Measurements from ENCODE around the gene DEPP1.

Gene DEPP1

DNA sequence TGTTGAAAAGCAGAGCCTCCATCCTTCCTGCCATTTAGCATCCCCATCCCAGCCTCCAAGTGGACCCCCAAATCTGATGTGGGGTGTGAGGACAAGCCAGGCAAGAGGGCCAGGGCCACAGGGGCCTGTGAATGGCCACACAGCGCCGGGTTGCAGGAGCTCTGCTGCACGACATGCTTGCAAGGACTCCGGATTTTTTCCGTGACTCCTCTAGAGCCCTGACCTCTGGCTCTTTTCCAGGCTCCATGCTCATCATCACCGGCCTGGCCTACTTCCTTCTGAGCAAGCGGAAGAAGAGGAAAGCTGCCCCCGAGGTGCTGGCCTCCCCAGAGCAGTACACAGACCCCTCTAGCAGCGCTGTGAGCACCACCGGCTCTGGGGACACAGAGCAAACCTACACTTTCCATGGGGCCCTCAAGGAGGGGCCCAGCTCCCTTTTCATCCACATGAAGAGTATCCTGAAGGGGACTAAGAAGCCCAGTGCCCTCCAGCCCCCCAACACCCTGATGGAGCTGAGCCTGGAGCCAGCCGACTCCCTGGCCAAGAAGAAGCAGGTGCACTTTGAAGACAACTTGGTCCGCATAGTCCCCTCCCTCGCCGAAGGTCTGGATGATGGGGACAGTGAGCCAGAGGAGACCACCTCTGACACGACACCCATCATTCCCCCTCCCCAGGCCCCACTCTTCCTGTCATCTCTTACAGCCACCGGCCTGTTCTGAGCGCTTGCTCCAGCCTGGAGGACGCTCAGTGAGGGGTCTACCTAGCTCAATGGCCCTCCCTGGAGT, 44.0 kb downstream of the DEPP1 start:
- no peak for DNase-seq (ENCODE audit: low read depth in 2 of 2, low spot score in 1 of 2)

DNA sequence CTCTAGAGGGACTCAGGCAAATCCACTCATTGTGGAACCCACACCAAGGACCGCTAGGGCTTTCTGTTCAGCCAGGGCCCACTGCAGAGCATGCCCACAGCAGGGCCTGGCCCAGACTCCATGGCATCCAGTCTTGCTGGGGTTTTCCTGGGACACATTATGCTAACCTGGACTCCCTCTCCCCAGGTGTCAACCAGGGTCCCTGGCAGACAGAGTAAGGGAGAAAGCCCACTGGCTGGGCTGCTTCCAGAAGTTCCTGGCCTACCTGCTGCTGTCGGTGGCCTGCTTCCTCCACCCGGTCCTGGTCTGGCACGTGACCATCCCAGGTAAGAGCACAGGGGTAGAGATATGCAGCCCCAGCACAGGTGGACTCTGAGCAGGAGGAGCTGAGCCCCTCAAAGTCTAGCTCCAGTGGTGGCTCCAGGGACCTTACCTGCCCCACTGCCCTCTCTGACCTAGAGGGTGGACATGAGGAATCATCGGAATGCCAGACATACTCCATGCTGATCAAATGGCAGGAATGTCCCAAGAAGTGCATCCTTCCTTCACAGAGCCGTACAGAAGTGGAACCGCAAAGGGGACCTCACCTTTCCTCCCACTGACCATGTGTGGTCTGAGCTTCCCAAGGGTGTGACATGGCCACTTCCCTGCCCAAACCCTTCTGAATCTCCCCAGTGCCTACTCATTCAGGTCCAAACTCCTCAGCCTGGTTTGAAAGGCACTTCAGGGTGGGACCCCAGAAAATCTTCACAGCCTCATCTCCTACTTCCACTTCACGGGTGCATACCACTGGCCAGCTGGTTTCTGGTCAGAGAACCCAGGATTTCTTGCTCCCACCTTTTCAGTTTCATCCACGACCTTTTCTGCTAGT, 44.9 kb downstream of the DEPP1 start:
- no peak for DNase-seq (ENCODE audit: low read depth in 2 of 2, low spot score in 1 of 2)

DNA sequence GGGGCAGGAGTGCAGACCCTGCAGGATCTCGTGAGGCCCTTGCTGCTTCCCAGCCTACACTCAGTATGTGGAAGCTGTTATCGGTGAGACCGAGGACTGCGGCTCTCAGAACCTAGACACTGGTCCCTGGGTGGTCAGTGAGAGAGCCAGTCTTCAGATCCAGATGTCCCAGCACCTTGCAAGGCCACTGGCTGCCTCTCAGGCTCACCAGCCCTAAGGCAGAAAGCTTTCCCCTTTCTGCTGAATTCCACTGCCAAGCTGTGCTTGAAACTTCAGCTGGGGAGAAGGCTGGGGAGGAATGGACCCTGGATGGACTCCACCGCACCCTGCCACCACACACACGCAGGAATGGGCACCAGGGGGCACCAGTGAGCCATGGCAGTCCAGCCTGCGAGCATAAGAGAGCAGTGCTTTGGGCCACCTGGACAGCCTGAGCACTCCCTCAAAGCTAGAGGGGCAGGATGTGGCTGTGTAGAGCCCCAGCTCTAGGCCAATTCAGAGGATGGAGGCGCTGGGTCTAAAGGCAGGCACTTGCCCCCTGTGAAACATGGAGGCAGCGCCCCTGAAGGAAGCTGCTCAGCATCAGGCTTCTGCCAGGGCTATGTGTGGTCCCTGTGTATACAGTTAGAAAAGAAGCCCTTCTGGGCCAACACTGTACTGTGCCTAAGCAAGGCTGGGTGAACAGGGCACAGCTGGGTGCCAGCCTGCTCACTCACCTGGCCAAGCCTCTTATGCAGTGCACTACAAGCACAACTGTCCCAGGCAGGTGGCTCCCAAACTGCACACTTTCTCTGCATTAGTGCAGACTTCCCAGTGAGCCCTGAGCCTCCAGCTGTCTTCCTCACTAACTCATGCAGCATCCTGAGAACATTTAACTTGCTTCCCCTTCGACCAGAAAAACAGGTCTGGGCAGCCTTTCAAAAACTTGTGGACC, 45.8 kb downstream of the DEPP1 start:
- peak; percentile 54 to 70 for DNase-seq (ENCODE audit: low read depth in 2 of 2, low spot score in 1 of 2)

DNA sequence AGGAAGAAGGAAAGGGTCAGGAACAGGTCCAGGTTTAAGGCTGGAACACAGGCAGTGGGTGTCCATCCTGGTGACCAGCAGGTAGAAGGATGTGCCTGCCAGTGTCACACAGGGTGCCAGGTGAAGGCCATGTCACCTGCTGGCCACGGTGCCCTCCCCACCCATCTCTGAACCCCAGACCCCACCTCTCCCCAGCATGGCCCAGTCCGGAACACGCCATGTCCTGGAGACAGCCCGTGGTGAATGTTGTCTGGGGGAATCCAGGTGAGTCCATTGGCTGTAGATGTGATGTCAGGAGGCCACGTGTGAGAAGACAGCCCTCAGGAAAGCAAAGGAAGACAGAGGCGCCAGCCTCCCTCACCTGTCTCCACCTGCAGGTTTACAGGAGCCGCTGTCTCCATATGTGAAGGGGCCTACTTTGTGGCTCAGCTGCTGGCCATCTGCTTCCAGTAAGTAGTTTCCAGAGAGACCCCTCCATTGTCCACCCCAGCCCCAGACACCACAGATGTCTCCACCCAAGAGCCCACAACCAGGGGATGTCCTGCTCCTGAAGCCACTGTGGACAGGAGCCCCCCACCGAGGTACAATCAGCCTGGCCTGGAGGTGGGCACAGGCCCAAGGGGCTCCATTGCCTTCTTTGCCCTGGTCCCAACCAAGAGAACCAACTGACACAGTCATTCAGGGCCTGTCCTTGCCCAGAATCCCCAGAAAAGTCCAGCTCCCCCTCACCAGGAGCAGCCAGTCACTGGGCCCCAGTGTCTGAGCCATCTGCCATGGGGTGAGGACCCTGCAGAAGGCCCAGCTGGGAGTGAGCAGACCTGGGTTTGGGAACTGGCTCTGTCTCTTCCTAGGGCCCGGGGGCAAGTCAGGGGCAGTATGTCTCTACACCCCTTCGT, 46.7 kb downstream of the DEPP1 start:
- DNase-seq (ENCODE audit: low read depth in 2 of 2, low spot score in 1 of 2), result no peak

DNA sequence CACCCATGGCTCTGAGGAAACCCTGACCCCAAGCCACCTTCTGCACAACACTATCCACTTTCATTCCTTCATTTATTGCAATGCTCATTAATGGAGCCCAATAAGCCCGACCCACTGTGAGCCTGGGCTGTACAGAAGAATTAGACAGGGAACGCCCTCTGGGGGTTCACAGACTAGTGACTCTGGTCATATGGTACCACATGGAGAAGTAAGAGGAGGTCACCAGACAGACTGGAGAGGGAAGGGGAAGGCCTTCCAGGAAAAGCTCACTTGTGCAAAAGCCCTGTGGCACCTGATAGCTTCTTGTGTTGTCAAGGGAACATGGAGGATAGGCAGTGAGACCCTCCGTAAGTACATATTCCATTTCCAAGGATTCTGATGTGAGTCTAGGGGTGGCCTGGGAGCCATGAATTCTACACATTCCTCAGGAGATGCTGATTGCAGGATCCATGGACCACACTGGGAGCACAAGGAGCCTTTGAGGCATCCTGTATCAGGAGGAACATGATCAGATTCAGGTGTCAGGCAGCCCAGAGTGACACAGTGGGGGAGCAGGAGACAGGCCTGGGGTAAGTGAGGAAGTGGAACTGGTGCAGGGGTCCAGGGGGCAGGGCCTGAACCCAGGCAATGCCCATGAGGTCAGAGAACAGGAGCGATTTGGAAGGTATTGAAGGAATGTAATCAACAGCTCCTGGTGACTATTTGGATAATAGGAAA, 47.5 kb downstream of the DEPP1 start:
- no peak for DNase-seq (ENCODE audit: low read depth in 2 of 2, low spot score in 1 of 2)

DNA sequence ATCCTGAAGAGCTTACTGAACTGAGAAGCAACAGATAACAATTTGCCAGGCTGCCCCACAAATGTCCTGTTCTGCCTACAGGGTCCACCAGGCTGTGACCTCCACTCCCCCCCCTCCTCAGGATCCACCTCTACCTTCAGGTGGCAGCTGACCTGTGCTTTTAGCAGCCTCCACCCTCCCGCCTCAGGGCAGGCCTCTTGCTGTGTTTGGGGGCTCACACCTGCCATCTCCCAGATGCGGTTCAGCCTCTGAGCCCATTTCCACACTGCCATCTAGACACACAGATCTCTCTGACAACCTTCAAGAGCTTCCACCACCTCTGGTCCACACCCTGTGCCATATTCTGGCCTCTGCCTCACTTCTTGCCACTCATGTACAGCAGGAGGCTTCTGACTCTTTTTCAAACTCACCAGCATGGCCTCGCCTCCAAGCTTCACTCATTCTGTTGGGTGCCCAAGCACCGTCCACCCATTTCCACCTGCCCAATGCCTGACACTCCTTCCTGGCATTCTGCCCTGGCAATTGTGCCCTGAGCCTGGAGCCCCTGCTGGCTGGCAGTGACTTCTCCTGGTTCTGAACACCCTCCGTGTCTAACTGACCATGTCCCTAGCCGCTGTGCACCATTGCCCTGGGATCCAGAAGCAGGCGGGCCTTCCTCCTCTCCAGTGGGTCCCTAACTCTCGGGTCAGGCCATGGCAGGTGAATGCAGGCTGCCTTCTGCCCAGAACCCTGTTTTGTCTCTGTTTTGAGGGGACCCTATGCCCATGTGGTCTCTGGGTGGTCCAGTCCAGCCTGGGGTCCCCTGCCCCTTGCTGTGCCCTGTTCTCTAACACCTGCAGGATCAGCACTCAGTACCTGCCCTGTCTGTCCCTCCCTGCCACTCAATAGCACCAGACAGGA, 49.0 kb downstream of the DEPP1 start:
- DNase-seq (ENCODE audit: low read depth in 2 of 2, low spot score in 1 of 2), result no peak

DNA sequence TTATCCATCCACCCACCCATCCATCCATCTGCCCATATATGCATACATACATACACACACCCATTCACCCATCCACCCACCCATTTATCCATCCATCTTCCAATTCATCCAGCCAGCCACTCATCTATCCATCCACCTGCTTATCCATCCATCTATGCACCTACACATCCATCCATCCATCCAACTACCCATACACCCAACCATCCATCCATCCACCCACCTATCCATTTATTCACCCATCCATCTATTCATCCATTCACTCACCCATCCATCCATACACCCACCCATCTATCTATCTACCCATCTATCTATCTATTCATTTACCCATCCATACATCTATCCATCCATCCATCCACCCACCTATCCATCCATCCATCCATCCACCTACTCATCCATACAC, 50.1 kb downstream of the DEPP1 start:
- no peak for DNase-seq (ENCODE audit: low read depth in 2 of 2, low spot score in 1 of 2)

DNA sequence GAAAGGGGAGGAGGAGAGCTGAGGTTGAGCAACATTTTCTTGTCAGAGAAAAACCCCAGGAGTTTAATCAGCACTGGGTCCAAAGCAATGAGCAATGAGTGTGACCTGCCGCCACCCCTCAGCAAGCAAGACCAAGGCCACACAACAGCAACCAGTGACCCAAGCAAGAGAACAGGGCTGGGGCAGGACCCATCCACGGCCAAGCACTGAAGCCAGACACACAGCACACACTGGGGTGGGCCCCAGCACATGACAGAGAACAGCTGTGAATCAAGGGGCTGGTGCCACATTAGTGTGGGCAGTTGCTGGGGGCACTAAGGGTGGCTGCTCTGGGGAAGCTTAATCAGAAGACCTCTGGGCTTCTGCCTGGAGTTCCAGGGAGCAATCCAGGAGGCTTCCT, 51.3 kb downstream of the DEPP1 start:
- DNase-seq (ENCODE audit: low read depth in 2 of 2, low spot score in 1 of 2), result no peak

DNA sequence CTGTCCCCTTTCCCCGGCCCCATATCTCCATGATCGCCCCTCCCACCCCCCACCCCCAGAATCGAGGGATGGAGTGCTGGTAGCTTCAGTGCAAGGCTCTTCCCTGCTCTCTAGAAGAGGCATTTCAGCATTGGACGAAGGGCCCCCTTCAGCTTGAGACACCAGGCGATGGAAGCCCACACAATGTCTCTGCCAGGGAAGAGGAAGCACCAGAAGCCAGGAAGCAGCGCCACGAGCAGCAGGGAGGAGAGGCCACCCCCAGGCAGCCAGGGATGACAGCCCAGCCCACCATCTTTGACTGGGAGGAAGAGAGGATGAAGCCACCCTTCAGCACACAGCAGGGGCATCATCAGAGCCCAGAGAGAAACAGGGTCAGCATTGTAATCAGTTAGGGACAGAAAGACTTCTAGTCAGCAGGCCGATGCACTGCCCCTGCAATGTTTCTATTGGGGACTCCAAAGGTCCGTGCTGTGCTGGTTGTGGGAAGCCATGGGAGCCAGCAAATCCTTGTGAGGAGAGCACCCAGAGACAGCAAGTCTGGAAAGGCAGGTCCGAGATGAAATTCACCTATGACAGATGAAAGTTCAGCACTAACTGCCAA, 51.8 kb downstream of the DEPP1 start:
- DNase-seq (ENCODE audit: low read depth in 2 of 2, low spot score in 1 of 2), result no peak
